ENCODE data around the gene MTMR12.

MTMR12 gene

DNA sequence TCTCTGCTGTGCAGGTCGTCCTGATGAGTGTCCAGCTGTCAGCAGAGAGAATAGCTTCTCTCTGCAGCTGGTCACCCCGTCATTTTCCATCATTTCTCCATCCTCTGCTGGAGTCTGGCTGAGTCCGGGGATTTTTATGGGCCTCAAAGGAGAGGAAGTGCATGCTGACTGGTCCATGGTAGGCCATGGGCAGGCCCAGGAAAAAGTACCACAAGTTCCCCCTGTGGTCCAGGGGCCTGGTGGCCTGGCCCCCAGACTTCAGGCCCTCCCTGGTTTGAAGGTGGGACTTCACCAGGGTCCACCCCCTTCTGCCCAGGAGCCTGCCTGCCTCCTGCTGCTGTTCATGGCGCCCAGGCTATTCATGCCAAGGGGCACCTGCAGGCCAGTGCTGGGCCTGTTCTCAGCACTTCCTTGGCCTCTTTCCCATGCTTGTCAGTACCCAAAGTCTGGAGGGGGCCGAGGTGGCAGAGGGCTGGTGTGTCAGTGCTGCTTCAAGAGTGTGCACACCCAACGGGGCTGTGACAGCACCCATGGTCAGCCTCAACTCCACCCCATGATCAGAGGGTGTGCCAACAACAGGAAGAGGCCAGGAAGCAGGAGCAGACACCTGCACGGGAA lies 7.3 kb upstream of the MTMR12 start:
- ATAC-seq, result no peak
- TF ChIP-seq, protein P1, sequence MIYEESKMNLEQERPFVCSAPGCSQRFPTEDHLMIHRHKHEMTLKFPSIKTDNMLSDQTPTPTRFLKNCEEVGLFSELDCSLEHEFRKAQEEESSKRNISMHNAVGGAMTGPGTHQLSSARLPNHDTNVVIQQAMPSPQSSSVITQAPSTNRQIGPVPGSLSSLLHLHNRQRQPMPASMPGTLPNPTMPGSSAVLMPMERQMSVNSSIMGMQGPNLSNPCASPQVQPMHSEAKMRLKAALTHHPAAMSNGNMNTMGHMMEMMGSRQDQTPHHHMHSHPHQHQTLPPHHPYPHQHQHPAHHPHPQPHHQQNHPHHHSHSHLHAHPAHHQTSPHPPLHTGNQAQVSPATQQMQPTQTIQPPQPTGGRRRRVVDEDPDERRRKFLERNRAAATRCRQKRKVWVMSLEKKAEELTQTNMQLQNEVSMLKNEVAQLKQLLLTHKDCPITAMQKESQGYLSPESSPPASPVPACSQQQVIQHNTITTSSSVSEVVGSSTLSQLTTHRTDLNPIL (CRISPR knock-in tag; IDR thresholded peaks at IDR 0.05; ENCODE audit: low read depth), result no peak
- TF ChIP-seq TCF4 (CRISPR knock-in tag; IDR thresholded peaks at IDR 0.05; ENCODE audit: borderline replicate concordance) (no peak), ESRRG (CRISPR knock-in tag; IDR thresholded peaks at IDR 0.05) (no peak), PPARA (CRISPR knock-in tag; IDR thresholded peaks at IDR 0.05; ENCODE audit: borderline replicate concordance) (no peak), CSDC2 (CRISPR knock-in tag; IDR thresholded peaks at IDR 0.05) (no peak), OSR1 (CRISPR knock-in tag; IDR thresholded peaks at IDR 0.05) (no peak), TOX (CRISPR knock-in tag; IDR thresholded peaks at IDR 0.05; ENCODE audit: borderline replicate concordance) (no peak), GLIS3 (CRISPR knock-in tag; IDR thresholded peaks at IDR 0.05) (no peak), SNAI2 (CRISPR knock-in tag; IDR thresholded peaks at IDR 0.05) (no peak), ZNF8 (CRISPR knock-in tag; IDR thresholded peaks at IDR 0.05) (no peak)
- TF ChIP-seq, protein P2, sequence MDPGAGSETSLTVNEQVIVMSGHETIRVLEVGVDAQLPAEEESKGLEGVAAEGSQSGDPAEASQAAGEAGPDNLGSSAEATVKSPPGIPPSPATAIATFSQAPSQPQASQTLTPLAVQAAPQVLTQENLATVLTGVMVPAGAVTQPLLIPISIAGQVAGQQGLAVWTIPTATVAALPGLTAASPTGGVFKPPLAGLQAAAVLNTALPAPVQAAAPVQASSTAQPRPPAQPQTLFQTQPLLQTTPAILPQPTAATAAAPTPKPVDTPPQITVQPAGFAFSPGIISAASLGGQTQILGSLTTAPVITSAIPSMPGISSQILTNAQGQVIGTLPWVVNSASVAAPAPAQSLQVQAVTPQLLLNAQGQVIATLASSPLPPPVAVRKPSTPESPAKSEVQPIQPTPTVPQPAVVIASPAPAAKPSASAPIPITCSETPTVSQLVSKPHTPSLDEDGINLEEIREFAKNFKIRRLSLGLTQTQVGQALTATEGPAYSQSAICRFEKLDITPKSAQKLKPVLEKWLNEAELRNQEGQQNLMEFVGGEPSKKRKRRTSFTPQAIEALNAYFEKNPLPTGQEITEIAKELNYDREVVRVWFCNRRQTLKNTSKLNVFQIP (CRISPR knock-in tag; IDR thresholded peaks at IDR 0.05; ENCODE audit: borderline replicate concordance, low read depth), result no peak
- TF ChIP-seq, protein P3, sequence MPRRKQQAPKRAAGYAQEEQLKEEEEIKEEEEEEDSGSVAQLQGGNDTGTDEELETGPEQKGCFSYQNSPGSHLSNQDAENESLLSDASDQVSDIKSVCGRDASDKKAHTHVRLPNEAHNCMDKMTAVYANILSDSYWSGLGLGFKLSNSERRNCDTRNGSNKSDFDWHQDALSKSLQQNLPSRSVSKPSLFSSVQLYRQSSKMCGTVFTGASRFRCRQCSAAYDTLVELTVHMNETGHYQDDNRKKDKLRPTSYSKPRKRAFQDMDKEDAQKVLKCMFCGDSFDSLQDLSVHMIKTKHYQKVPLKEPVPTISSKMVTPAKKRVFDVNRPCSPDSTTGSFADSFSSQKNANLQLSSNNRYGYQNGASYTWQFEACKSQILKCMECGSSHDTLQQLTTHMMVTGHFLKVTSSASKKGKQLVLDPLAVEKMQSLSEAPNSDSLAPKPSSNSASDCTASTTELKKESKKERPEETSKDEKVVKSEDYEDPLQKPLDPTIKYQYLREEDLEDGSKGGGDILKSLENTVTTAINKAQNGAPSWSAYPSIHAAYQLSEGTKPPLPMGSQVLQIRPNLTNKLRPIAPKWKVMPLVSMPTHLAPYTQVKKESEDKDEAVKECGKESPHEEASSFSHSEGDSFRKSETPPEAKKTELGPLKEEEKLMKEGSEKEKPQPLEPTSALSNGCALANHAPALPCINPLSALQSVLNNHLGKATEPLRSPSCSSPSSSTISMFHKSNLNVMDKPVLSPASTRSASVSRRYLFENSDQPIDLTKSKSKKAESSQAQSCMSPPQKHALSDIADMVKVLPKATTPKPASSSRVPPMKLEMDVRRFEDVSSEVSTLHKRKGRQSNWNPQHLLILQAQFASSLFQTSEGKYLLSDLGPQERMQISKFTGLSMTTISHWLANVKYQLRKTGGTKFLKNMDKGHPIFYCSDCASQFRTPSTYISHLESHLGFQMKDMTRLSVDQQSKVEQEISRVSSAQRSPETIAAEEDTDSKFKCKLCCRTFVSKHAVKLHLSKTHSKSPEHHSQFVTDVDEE (CRISPR knock-in tag; IDR thresholded peaks at IDR 0.05), result no peak
- TF ChIP-seq, protein P4, sequence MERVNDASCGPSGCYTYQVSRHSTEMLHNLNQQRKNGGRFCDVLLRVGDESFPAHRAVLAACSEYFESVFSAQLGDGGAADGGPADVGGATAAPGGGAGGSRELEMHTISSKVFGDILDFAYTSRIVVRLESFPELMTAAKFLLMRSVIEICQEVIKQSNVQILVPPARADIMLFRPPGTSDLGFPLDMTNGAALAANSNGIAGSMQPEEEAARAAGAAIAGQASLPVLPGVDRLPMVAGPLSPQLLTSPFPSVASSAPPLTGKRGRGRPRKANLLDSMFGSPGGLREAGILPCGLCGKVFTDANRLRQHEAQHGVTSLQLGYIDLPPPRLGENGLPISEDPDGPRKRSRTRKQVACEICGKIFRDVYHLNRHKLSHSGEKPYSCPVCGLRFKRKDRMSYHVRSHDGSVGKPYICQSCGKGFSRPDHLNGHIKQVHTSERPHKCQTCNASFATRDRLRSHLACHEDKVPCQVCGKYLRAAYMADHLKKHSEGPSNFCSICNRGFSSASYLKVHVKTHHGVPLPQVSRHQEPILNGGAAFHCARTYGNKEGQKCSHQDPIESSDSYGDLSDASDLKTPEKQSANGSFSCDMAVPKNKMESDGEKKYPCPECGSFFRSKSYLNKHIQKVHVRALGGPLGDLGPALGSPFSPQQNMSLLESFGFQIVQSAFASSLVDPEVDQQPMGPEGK (CRISPR knock-in tag; IDR thresholded peaks at IDR 0.05; ENCODE audit: borderline replicate concordance), result no peak

DNA sequence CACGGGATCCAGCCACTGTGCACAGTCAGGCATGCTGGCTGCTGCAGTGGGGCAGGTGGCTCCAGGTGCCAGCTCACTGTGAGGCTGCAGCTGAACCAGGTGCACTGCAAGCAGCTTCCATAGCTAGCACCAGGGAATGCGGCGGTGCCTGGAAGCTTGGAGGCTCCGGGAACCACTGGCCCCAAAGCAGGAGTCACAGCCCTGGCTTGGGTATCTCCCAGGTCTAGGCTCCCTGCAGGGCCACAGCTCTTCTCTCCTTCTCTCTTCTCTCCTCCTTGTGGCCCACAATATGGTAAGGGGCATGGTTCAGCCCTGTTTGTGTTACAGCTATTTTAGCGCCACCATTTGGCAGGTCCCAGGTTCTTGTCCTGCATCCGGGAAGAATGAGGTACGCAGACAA lies 6.7 kb upstream of the MTMR12 start:
- ATAC-seq, result no peak
- TF ChIP-seq ZNF565 (CRISPR knock-in tag; conservative IDR thresholded peaks at IDR 0.05; ENCODE audit: low read depth), result no peak
- no peak for TF ChIP-seq TCF4 (CRISPR knock-in tag; IDR thresholded peaks at IDR 0.05; ENCODE audit: borderline replicate concordance)
- no peak for TF ChIP-seq CSDC2 (CRISPR knock-in tag; IDR thresholded peaks at IDR 0.05)
- no peak for TF ChIP-seq ISL1 (CRISPR knock-in tag; IDR thresholded peaks at IDR 0.05)
- TF ChIP-seq PPARA (CRISPR knock-in tag; IDR thresholded peaks at IDR 0.05; ENCODE audit: borderline replicate concordance), result no peak
- TF ChIP-seq, protein P3 (CRISPR knock-in tag; IDR thresholded peaks at IDR 0.05), result no peak
- no peak for TF ChIP-seq ZFP30 (CRISPR knock-in tag; IDR thresholded peaks at IDR 0.05)
- TF ChIP-seq ESRRG (CRISPR knock-in tag; IDR thresholded peaks at IDR 0.05), result no peak
- TF ChIP-seq ZNF8 (CRISPR knock-in tag; IDR thresholded peaks at IDR 0.05), result no peak
- TF ChIP-seq, protein P2 (CRISPR knock-in tag; IDR thresholded peaks at IDR 0.05; ENCODE audit: borderline replicate concordance, low read depth), result no peak
- no peak for TF ChIP-seq GLIS3 (CRISPR knock-in tag; IDR thresholded peaks at IDR 0.05)
- no peak for TF ChIP-seq ZFP3 (CRISPR knock-in tag; IDR thresholded peaks at IDR 0.05)
- TF ChIP-seq ARNTL (CRISPR knock-in tag; IDR thresholded peaks at IDR 0.05; ENCODE audit: borderline replicate concordance, low read depth), result no peak
- no peak for TF ChIP-seq SNAI2 (CRISPR knock-in tag; IDR thresholded peaks at IDR 0.05)
- TF ChIP-seq, protein P4 (CRISPR knock-in tag; IDR thresholded peaks at IDR 0.05; ENCODE audit: borderline replicate concordance), result no peak
- TF ChIP-seq, protein P5, sequence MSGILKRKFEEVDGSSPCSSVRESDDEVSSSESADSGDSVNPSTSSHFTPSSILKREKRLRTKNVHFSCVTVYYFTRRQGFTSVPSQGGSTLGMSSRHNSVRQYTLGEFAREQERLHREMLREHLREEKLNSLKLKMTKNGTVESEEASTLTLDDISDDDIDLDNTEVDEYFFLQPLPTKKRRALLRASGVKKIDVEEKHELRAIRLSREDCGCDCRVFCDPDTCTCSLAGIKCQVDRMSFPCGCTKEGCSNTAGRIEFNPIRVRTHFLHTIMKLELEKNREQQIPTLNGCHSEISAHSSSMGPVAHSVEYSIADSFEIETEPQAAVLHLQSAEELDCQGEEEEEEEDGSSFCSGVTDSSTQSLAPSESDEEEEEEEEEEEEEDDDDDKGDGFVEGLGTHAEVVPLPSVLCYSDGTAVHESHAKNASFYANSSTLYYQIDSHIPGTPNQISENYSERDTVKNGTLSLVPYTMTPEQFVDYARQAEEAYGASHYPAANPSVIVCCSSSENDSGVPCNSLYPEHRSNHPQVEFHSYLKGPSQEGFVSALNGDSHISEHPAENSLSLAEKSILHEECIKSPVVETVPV (CRISPR knock-in tag; IDR thresholded peaks at IDR 0.05), result no peak
- TF ChIP-seq, protein P1 (CRISPR knock-in tag; IDR thresholded peaks at IDR 0.05; ENCODE audit: low read depth), result no peak
- no peak for TF ChIP-seq TOX (CRISPR knock-in tag; IDR thresholded peaks at IDR 0.05; ENCODE audit: borderline replicate concordance)

Data from SK-N-SH treated with all-trans-retinoic acid at 6 μM for 48 hours (cell line).